ENCODE results near the gene RPS6KC1. TPM values are rescaled to one million over a fixed set of nuclear protein-coding genes. Genes with fewer than 3 reads are reported as not detected.

RPS6KC1 gene
- total RNA-seq, 2 donors from 2014 or later, result 13.7 to 48.5 TPM

DNA sequence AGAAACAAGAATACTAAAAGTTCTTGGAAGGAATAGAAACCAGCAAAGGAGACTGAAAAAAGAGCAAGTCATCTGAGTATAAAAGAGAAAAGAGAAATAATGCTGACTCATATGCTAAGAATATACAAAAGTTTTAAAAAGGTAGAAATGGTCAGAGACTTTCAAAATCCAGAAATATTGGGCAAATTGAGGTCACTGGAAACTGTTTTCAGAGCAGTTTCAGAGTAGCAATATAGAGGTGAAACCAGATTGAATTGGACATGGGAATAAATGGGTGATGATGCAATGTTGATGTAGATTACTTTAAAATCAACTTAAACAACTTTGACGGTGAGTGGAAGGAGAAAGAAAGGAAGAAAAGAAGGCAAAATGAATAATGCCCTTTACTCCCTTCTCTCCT is 1.8 kb upstream of the RPS6KC1 start:
- intact Hi-C loops (cut with DNase I), result no loop called here
- no peaks in the 10 kb centered on the region for H3K27me3 ChIP-seq
- ATAC-seq (no peak), DNase-seq (no peak)
- 47 to 55% methylated on average over 1 of the region's 1 CpG for WGBS, 2 donors
- no peak overlapping the region for H3K4me3 ChIP-seq
- H3K27ac ChIP-seq, result no peak overlapping the region
- TF ChIP-seq CTCF (IDR thresholded peaks at IDR 0.05) (no peak), POLR2A (IDR thresholded peaks at IDR 0.05) (no peak)
- no peaks in the 10 kb centered on the region for H3K9me3 ChIP-seq
- no peaks in the 10 kb centered on the region for H3K36me3 ChIP-seq (replicated peaks in 1 of 2; ENCODE audit: insufficient read depth in 1 of 2, low read depth in 2 of 2)
- peaks cover 21% of the 10 kb centered on the region for H3K4me1 ChIP-seq

- Histone ChIP-seq H3K4me1 (peaks cover 21% of the 10 kb centered on the region), H3K27me3 (no peaks in the 10 kb centered on the region), H3K36me3 (replicated peaks in 1 of 2; ENCODE audit: insufficient read depth in 1 of 2, low read depth in 2 of 2) (no peaks in the 10 kb centered on the region), H3K27ac (peak overlapping the region; percentile 47 to 86 (median 69)), H3K4me3 (peak overlapping the region; percentile 80 to 95), H3K9me3 (no peaks in the 10 kb centered on the region)
- WGBS, 2 donors, result 15 to 16% methylated on average over 13 to 15 of the region's 15 CpGs
- intact Hi-C loops (cut with DNase I), result no loop called here
- TF ChIP-seq CTCF (IDR thresholded peaks at IDR 0.05) (no peak), POLR2A (IDR thresholded peaks at IDR 0.05) (no peak)
- DNase-seq, result no peak
- ATAC-seq, result peak; percentile 51
Measured at GRCh38 chr1:213050745-213051126, 305 bp upstream of the RPS6KC1 start.

GRCh38 chr1:213051881-213052202 is 801 bp downstream of the RPS6KC1 start:
- DNase-seq, result no peak
- H3K4me3 ChIP-seq, result peak overlapping the region; percentile 80 to 95
- no peak for TF ChIP-seq CTCF (IDR thresholded peaks at IDR 0.05)
- no peak for TF ChIP-seq POLR2A (IDR thresholded peaks at IDR 0.05)
- peaks cover 13% of the 10 kb centered on the region for H3K4me1 ChIP-seq
- ATAC-seq, result no peak
- intact Hi-C loops (cut with DNase I), result no loop called here
- no peaks in the 10 kb centered on the region for H3K36me3 ChIP-seq (replicated peaks in 1 of 2; ENCODE audit: insufficient read depth in 1 of 2, low read depth in 2 of 2)
- no peaks in the 10 kb centered on the region for H3K27me3 ChIP-seq
- 10 to 25% methylated on average over 2 of the region's 2 CpGs for WGBS, 2 donors
- no peaks in the 10 kb centered on the region for H3K9me3 ChIP-seq
- H3K27ac ChIP-seq, result peak overlapping the region in 2 of 4 donors; percentile 47 to 86

DNA sequence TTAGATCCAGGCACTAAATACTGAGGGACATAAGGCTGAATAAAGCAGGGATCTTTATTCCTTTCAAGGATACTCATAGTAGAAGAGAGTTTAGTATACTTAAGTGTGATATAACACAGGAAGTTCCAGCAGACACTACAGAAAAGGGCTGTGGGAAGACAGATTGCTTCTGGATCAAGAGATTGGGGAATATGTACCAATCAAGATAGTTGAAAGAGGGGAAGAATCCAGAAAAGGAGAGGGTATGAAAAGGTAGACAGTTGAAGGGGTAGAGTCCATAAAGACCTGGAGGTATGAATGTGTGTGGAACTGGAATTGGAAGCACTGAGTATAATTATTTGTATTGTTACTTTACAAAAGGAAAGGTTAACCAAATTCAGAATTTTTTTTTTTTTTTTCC is 2.4 kb downstream of the RPS6KC1 start:
- Histone ChIP-seq H3K36me3 (replicated peaks in 1 of 2; ENCODE audit: insufficient read depth in 1 of 2, low read depth in 2 of 2) (no peaks in the 10 kb centered on the region), H3K27me3 (no peaks in the 10 kb centered on the region), H3K4me1 (peaks cover 13% of the 10 kb centered on the region), H3K9me3 (no peaks in the 10 kb centered on the region), H3K27ac (no peak overlapping the region), H3K4me3 (no peak overlapping the region)
- DNase-seq (no peak), ATAC-seq (no peak)
- intact Hi-C loops (cut with DNase I), result no loop called here
- TF ChIP-seq POLR2A (IDR thresholded peaks at IDR 0.05), result no peak
- no peak for TF ChIP-seq CTCF (IDR thresholded peaks at IDR 0.05)

- TF ChIP-seq CTCF (IDR thresholded peaks at IDR 0.05), result no peak
- TF ChIP-seq POLR2A (IDR thresholded peaks at IDR 0.05), result no peak
- Histone ChIP-seq H3K9me3 (no peaks in the 10 kb centered on the region), H3K27me3 (no peaks in the 10 kb centered on the region), H3K27ac (no peak overlapping the region), H3K36me3 (replicated peaks in 1 of 2; ENCODE audit: insufficient read depth in 1 of 2, low read depth in 2 of 2) (no peaks in the 10 kb centered on the region), H3K4me3 (no peak overlapping the region), H3K4me1 (peaks cover 13% of the 10 kb centered on the region)
- intact Hi-C loops (cut with DNase I), result no loop called here
- ATAC-seq, result no peak
- DNase-seq, result no peak
- 76 to 84% methylated on average over 2 of the region's 2 CpGs for WGBS, 2 donors
Measured at GRCh38 chr1:213054142-213054541, 3.1 kb downstream of the RPS6KC1 start.
